Esophagus muscularis mucosa (tissue), 3 donors: ENCODE data around the gene HEPHL1.

Source experiments
- POLR2A ChIP-seq: fragments of 450-650 bp; IDR thresholded peaks from one replicate; pipeline ENCODE4 v1.6.1; 2017; ENCODE audit warnings: antibody characterized with exemption, moderate library complexity, mild to moderate bottlenecking, low read depth
- POLR2AphosphoS5 ChIP-seq, 2 donors: sonication (generic); formaldehyde crosslinking; IDR thresholded peaks; one replicate each; pipeline ENCODE4 v1.6.1; 2017; ENCODE audit warnings: antibody characterized with exemption in 2 of 2
- TF ChIP-seq, protein P1 (sequence below), 3 experiments: fragments of 200-600 bp in 2 of 3; fragments of 450-650 bp in 1 of 3; sonication (generic) in 2 of 3; IDR thresholded peaks; one replicate each; pipeline ENCODE4 v1.5.1; 2017 to 2019; ENCODE audit warnings: antibody characterized with exemption in 3 of 3, mild to moderate bottlenecking in 2 of 3, moderate library complexity in 1 of 3

DNA sequence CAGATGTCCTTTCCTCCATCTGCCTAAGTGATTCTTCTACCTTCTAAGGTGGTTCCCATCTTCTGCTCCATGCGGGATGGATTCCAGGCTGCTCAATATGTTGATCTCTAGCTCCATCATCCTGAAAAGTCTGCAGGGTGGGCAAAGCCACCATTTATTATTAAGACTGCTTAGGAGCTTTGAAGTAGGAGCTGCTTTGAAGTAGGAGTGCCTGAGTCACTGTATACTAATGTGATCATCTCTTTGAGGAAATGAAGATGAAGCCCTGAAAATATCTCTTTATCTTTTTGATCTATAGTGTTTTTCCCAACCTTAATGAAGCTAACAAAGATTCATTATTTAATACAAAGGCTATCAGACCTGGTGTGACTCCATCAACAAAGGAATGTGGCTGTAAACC, 13.1 kb downstream of the HEPHL1 start:
- TF ChIP-seq, protein P1, sequence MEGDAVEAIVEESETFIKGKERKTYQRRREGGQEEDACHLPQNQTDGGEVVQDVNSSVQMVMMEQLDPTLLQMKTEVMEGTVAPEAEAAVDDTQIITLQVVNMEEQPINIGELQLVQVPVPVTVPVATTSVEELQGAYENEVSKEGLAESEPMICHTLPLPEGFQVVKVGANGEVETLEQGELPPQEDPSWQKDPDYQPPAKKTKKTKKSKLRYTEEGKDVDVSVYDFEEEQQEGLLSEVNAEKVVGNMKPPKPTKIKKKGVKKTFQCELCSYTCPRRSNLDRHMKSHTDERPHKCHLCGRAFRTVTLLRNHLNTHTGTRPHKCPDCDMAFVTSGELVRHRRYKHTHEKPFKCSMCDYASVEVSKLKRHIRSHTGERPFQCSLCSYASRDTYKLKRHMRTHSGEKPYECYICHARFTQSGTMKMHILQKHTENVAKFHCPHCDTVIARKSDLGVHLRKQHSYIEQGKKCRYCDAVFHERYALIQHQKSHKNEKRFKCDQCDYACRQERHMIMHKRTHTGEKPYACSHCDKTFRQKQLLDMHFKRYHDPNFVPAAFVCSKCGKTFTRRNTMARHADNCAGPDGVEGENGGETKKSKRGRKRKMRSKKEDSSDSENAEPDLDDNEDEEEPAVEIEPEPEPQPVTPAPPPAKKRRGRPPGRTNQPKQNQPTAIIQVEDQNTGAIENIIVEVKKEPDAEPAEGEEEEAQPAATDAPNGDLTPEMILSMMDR (IDR thresholded peaks at IDR 0.05) = no peak
- TF ChIP-seq POLR2A (no peak), POLR2AphosphoS5 (IDR thresholded peaks at IDR 0.05) (no peak)
